NK-92 treated with Interleukin-12 subunit alpha and Interleukin-12 subunit beta, amount 100 ng/mL, for 24 hours (cell line): ENCODE data around the gene SCLT1.
"Not testable (repeated sequence)": the region's sequence is repeated elsewhere in the genome, so short reads cannot be mapped to it uniquely, and the experiment has no call there.

ENCODE experiments used
- DNase-seq: peaks from one replicate; lab custom pipeline; 2025; lab: John Stamatoyannopoulos, UW

SCLT1 gene

DNA sequence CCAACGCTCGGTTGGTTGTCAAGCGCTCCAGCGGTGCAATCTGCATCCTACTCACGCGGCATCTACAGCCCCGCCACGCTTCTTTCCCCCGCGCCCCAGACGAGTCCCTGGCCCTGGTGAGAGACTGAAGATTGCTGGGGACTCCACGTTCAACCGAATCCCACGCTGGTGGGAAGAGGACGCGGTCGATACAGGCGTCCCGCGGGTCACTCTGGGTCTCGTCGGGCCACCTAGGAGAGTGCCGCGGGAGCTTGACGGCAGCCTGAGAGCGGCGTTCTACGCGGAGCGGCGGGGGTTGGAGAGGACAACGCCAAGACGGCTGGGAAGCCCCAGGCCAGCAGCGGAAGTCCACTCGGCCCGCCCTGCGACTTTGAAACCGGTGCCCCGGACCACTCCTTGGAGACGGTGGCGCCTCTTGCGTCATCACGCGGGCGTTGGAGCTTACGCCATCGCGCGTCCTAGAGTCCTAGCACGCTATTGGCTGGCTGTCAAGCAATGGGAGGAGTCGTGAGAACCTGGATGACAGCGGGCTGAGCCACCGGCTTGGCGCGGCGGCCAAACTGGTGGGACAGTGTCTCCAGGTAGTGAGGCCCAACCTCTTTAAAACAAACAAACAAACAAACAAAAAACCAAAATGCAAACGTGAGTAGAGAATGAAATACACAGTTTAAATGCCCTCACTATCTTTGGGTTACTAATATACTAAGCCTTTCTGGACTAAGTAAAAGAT lies at the start of gene SCLT1:
Gene SCLT1, minus strand, starts transcription at position 349 of the 730 bp plus-strand sequence. CDS start 436 bp downstream, outside the sequence.
- peak; percentile 92 for DNase-seq

DNA sequence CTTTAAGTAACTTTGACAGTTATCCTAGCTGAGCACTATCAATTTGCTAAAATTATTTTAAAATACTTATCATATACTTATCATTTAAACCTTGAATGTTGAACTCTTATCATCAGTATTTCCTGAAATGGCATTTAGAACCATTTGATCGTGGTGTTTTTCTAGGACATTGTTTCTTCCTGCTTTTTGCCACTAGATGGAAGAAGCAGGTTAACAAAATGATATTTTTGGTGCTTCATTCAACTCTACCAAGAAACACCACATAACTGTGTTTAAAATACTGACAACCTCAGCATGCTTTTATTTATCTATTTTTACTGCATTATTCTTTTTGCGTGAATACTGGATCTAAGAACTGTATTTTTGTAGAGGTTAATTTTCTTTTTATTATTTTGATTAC lies 47.2 kb upstream of the SCLT1 start:
- no peak for DNase-seq

DNA sequence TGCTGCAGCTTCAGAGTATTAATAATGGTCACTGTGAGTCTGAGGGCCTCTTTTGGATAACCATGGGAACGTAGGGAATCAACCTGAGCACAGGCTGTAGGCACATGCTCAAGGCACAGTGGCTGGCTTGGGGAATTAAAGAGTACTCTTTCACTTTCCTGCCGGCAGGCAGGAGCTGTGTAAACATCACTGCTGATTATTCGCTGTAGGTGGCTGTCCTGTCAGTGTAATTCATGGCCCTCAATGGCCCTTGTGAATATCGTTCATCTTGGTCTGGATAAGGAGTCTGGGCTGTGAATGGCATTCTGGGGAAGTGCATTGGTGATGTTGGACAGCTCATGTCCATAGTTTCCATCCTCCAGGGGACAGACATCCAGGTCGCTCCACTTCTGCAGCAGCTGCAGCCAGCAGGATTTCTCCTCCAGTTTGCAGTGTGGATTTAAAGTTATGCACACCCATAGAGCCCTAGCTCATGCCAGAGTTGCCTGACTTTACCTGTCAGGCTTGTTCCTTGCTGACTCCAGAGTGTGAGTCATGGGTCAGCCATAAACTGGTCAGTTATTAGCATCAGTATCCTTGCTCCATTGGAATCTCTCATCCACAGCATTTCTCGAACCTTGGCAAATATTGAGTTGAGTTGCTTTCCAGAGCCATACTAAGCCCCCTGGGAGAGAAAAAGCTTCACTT lies 45.6 kb upstream of the SCLT1 start:
- no peak for DNase-seq

DNA sequence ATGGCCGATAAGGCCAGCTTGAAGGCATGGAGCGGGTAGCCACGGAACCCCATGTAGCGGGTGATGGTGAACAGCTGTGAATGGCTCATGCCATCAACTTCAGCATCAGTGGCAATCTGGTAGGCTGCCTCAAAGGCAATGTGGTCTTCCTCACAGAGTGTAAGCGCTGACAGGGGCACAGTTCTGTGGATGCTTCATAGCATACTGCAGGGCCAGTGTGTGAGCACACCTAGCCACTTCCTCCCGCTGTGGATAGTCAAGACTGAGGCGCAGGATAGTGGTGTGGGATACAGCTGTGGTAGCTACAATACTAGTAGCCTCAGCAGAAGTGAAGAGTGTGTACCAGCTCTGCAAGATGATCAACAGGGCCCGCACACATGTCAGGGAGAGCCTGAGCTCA lies 43.1 kb upstream of the SCLT1 start:
- no peak for DNase-seq

DNA sequence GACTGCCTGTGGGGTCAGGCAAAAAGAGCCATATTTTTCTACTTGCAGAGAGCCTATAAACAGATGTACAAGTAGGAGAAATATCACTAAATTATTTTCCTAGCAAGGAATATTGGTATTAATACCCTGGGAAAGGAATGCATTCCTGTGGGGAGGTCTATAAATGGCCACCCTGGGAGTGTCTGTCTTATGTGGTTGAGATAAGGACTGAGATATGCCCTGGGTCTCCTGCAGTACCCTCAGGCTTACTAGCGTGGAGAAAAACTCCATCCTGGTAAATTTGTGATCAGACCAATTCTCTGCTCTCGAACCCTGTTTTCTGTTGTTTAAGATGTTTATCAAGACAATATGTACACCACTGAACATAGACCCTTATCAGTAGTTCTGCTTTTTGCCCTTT lies 38.0 kb upstream of the SCLT1 start:
- no peak for DNase-seq

DNA sequence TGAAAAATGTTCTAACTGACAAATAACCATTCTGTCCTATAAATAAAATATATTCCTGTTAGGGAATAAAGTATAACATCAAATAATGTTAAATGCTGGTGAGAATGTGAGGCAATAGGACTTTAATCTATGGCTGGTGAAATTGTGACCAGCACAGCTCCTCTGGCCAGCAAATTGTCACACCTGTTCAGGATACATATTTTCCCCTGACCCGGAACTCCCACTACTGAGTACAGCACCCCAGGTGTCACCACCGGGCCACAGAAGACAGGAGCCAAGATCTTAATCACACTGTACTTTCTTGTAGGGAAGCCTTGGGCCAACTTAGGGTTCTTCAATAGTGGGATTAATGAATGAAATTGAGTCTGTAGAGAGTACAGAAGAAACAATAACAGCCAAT lies 35.8 kb upstream of the SCLT1 start:
- DNase-seq, result no peak

DNA sequence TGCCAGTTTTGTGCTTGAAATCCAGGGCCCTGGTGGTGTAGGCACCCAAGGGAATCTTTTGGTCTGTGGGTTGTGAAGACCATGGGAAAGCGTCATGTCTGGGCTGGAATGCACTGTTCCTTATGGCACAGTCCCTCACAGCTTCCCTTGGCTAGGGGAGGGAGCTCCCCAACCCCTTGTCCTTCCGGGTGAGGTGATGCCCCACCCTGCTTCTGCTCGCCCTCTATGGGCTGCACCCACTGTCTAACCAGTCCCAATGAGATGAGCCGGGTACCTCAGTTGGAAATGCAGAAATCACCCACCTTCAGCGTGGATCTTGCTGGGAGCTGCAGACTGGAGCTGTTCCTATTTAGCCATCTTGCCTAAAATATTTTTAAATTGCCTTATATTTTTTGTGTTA lies 33.3 kb upstream of the SCLT1 start:
- not testable (repeated sequence) for DNase-seq

DNA sequence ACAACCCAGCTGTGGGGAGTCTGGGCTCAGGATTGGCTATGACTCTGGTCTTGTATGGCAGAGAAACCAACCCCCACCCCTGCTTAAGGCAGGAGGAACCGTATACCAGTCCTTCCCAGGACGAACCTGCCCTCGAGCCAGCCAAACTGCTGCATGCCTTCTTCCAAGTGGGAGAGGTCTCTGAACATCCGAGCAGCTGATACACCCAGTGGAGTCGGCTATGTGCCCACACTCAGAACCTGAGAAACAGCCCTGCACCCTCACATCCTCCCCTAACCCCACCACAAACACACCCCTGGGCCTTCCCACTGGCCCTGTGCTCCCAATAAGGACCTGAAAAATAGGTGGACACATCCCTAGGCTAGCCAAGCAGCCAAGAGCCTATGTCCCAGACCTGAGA lies 24.4 kb upstream of the SCLT1 start:
- DNase-seq, result no peak

DNA sequence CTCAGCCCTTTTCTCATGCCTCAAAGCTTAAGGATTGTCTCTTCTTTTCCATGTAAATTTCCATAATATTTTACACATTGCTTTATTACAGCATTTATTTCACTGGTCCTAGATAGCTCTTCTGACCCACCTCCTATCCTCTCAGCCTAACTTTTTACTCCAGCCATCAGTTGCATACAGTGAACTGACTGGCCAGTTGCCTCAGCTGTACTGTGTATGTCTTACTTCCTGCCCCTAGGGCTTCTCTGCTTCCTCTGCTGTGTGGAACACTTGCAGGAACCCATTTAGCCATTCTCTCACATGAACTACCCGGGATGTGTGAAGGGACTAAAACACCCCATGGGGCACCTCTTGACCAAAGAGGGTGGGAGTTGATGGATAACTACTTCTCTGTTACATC lies 20.6 kb upstream of the SCLT1 start:
- no peak for DNase-seq

DNA sequence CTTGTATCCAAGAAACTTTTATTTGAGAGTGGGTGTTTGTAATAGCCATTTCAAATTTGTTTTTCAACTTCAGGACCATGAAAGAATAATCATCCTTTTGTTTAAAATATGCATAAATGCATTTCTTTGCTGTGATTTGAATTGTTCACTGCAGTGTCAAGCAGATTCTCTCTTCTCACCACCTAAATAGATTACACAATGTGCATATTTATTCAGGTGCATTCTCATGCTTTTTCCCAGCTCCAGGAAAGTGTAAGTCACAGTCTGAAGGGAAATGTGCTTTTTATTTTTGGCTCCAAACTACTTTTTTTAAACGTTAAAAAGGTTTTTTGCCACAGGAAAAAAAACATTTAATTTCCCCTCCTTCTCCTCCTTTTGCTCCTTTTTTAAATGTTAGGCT lies 20.1 kb upstream of the SCLT1 start:
- DNase-seq, result no peak

DNA sequence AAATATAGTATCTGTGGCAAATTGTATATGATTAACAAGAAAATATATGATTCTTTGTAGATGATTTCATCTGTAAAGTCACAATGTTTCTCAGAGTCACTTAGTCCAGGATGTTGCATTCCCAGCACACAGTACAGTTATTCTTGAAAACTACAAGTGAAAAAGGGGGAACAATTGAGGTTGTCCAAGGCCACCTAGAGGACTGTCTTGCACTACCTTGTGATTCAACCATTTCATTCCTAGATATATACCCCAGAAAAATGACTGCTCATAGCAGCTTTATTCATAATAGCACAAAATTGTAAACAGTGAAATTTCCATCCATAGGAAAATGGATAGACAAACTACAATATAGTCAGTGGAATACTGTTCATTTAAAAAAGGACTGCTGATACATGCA lies 18.6 kb upstream of the SCLT1 start:
- no peak for DNase-seq

DNA sequence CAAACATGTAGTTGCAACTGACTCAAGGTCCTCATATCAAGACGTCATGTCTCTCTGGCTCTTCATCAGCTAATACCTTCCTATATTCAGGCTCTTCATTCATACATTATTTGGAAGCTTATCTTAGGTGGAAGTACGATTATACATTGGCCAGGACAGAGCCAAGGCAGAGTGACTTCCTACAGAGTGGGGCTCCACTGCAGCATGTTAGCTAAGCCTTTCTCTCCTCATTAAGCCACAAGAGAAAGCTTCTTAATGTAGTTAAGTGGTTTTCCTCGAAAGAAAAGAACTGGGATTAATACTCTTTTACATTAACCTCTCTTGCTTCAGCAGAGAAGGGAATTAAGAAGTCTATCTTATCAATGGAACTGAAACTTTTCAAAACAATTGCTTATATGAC lies 17.6 kb upstream of the SCLT1 start:
- DNase-seq, result no peak

DNA sequence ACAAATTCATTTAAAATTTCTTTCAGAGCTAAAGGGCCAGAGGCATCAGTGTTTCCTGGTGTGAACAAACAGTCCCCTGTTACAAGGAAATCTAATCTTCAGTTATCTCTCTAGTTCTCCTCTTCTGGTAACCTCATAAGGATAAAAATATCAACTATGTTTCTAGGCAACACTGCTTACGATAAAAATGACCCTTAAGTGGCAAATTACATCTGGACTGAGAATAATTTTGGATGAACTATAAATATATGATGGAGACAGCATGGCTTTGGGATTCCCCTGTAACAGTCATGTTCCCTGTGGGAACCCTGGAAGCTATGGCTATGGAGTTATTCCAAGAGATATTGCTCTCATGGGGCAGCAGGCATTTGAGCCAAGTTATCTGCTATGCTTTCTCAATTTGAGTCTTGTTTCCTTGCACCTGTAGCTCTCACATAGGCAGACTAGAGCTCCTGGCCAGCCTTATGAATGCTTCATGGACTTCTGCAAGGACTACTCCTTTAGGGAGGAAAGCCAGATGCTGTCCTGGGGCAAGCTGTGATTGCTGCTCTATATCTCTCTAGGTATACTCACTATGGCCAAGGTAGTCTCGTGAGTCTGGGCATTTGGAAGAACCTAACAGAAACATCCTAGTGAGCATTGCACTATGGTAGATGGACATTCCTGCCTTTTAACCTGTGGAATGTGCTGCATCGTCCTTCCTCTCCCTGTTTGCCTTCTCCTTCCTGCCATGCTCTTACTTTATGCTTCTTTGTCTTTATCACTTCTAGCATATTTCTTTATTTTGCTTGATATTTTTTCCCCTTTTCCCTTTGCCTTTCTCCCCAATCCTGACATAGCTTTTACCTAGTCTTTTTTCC lies 16.9 kb upstream of the SCLT1 start:
- no peak for DNase-seq

DNA sequence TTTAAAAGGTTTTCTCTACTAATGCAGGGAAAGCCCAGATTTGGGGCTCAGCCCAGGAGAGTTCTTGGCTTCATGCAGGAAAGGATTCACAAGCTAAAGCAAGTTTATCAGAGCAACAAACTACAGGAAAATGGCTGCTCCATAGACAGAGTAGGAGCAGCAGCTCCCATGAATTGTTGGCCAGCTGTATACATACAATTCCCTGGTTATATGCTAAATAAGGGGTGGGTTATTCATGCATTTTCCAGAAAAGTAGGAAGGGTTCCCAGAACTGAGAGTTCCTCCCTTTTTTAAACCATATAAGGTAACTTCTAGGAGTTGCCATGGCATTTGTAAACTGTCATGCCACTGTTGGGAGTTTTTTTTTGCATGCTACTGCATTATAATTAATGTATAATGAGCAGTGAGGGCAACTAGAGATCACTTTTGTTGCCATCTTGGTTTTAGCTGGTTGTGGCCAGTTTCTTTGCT lies 5.2 kb upstream of the SCLT1 start:
- DNase-seq, result no peak

DNA sequence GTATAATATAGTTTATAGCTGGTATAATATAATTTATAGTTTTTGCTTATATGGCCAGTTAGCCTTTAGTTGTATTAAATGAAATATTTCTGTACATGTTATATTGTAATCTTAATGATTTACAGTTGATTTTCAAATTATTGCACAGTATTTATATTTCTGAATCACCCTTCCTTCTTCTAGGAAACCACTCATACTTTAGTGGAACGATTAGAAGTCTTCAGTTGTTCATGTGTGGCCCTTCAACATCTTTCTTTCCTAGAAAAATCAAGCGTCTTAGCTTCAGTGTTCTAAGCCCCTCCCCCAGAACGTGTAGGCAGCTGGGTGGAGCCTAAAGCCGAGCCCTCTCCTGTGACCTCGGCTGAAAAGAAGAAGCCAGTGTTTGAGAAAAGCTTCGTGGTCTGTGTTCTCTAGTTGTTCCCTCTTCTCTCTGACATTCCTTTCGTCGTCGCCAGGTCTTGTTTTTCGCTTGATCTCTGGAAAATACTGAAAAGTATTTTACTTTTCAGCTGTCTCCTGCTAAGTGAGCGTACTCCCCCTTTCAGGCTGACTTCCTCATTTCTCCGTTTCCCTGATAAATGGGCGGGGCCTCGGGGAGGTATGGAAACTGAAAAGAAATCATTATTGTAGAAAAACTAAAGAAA lies 2.6 kb upstream of the SCLT1 start, which contains the start of gene C4orf33:
Gene C4orf33, plus strand, starts transcription at position 342 of the 644 bp plus-strand sequence. CDS start 6,459 bp downstream, outside the sequence.
- DNase-seq, result peak; percentile 38

DNA sequence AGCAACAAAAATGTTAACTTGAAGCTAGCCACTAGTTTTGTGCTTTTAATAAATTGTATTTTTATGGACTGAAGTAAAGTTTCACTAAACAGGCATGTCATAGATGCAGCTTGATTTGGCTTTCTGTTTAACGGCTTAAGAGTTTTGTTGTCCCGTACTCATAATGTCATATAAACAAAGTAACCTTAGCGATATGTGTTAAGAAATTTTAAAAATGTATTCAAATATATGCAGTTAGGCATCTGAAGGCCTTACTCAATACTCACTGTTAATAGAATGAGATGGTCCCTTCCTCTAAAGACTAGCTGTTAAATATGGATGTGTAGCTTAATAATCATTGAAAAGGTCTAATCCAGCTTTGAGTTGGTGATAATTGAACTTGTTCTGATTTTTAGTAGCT lies 1.0 kb upstream of the SCLT1 start:
- DNase-seq, result no peak

DNA sequence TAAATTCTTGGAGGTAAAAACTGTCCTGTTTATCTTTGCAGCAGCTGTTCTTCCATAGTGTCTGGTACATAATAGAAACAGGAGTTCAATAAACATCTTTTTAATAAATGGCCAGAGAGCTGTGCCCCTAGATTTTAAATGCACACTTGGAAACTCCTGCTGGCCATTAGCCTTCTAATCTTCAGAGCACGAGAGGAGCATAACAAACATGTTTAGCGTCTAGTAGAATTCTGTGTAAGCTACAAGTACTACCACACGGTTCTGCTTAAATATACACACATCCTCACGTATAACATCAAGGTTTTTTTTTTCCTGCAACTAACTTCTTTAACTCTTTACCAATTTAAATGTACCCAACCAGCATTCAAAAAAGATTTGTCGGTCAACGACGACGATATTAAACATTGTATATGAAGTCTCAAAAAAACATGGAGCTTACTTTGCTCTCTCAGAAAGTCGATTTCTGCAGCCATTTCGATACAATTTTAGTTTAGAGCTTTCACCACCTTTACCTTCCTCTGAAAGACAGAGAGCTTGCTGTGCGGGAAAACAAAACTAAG lies 628 bp downstream of the SCLT1 start:
- DNase-seq, result no peak

DNA sequence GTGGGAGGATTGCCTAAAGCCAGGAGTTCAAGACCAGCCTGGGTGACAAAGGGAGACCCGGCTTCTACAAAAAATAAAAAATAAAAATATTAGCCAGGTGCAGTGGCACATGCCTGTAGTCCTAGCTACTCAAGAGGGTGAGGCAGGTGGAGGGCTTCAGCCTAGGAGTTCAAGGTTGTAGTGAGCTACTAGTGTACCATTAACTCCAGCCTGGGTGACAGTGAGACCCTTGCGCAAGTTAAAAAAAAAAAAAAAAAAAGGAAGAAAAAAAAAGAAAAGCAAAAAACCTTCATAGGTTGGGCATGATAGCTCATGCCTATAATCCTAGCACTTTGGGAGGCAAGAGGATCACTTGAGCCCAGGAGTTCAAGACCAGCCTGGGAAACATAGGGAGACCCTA lies 5.8 kb downstream of the SCLT1 start:
- DNase-seq, result no peak

DNA sequence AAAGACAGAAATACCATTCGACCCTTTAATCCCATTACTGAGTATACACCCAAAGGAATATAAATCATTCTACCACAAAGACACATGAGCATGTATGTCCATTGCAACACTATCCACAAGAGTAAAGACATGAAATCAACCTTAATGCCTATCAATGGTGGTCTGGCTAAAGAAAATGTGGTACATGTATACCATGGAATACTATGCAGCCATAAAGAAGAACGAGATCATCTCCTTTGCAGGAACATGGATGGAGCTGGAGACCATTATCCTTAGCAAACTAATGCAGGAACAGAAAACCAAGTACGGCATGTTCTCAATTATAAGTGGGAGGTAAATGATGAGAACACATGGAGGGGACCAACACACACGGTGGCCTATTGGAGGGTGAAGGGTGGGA lies 7.9 kb downstream of the SCLT1 start:
- DNase-seq, result no peak

DNA sequence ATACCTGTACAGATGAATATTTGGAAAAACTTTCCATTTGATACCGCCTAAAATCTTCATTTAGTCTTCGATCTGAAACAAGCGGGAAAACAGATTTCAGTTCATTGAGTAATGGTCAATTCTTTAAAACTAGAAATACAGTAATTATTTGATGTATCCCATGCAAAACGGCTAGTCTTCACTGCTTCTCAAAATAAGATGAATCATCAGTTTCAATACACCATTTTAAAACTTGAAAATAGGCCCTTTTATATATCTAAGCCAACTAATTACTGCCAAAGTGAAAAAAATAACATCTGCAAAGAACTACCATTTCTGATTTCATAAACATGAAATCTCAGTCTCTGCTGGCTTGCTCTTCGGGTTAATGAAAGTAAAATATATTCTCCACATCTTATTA lies 11.0 kb downstream of the SCLT1 start:
- no peak for DNase-seq

DNA sequence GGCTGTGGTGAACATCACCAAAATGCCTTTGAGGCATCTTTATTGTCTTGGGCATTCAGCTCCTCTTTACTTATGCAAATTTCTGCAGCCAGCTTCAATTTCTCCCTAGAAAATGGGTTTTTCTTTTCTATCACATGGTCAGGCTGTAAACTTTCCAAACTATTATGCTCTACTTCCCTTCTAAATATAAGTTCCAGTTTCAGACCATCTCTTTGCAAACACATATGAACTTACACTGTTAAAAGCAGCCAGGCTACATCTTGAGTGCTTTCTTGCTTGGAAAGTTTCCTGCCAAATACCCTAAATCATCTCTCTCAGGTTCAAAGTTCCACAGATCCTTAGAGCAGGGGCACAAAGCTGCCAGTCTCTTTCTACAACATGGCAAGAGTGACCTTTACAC lies 13.2 kb downstream of the SCLT1 start:
- no peak for DNase-seq

DNA sequence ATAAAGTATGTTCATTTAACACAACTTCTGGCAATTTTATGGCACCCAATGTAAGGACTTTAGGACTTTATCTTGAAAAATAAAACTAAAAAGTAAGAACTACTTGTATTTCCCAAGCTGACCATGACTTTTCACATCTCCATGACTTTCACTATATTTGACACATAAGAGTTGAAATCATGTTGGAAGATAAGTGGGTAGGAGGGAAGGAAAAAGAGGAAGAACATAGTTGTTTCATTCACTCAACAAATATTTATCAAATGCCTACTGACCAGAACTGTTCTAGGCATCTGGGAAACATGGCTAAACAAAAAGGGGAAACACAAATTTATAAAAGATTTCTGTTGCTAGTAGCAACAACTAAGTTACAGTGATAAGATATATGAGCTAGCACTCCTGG lies 16.0 kb downstream of the SCLT1 start:
- DNase-seq, result no peak
